Esophagus muscularis mucosa (tissue), 4 donors: ENCODE data around the gene ANGPT4. TPM values are rescaled to one million over a fixed set of nuclear protein-coding genes. Genes with fewer than 3 reads are reported as not detected.
"Not testable (repeated sequence)": the region's sequence is repeated elsewhere in the genome, so short reads cannot be mapped to it uniquely, and the experiment has no call there.

ENCODE experiments used
- DNase-seq: peaks from one replicate; pipeline ENCODE4 v3.0.0-alpha.2; 2017; ENCODE audit errors: extremely low spot score
- H3K27ac ChIP-seq, 4 donors: fragments of 200-600 bp; sonication (generic); replicated peaks in 1 of 4; 1 replicate in 3 of 4; 2 replicates in 1 of 4; pipeline ENCODE4 v1.5.1; 2016 to 2019; ENCODE audit warnings: mild to moderate bottlenecking in 1 of 4
- H3K27me3 ChIP-seq, 4 donors: fragments of 200-600 bp; sonication (generic); one replicate each; pipeline versions ENCODE4 v1.5.1 to v1.6.0; 2016 to 2019
- H3K36me3 ChIP-seq, 4 donors: fragments of 200-600 bp; sonication (generic); one replicate each; pipeline ENCODE4 v1.5.1; 2016 to 2019
- H3K4me1 ChIP-seq, 4 donors: fragments of 200-600 bp; sonication (generic); one replicate each; pipeline ENCODE4 v1.5.1; 2016 to 2019
- H3K4me3 ChIP-seq, 4 donors: fragments of 200-600 bp; sonication (generic); 1 replicate in 2 of 4; 2 replicates in 2 of 4; pipeline ENCODE4 v1.5.1; 2016 to 2019; ENCODE audit warnings: mild to moderate bottlenecking in 4 of 4, moderate library complexity in 1 of 4
- H3K9me3 ChIP-seq, 4 donors: fragments of 200-600 bp; sonication (generic); 1 replicate in 3 of 4; 2 replicates in 1 of 4; pipeline ENCODE4 v1.5.1; 2016 to 2019
- CTCF ChIP-seq, 3 experiments: fragments of 200-600 bp in 2 of 3; fragments of 450-650 bp in 1 of 3; sonication (generic) in 2 of 3; IDR thresholded peaks; one replicate each; pipeline ENCODE4 v1.5.1; 2017 to 2019; ENCODE audit warnings: antibody characterized with exemption in 3 of 3, mild to moderate bottlenecking in 2 of 3, moderate library complexity in 1 of 3
- EP300 ChIP-seq: sonication (generic); formaldehyde crosslinking; IDR thresholded peaks from one replicate; pipeline ENCODE4 v1.6.1; 2017; ENCODE audit warnings: antibody characterized with exemption
- POLR2A ChIP-seq: fragments of 450-650 bp; IDR thresholded peaks from one replicate; pipeline ENCODE4 v1.6.1; 2017; ENCODE audit warnings: antibody characterized with exemption, moderate library complexity, mild to moderate bottlenecking, low read depth
- POLR2AphosphoS5 ChIP-seq, 2 donors: sonication (generic); formaldehyde crosslinking; IDR thresholded peaks; one replicate each; pipeline ENCODE4 v1.6.1; 2017; ENCODE audit warnings: antibody characterized with exemption in 2 of 2
- WGBS: methylation state at CpG from one replicate; pipeline ENCODE4 v1.1.5; 2018; 5-methylcytosine and 5-hydroxymethylcytosine counted together
- intact Hi-C: fragments of 100-400 bp; cut with DNase I; formaldehyde crosslinking; loops from one replicate; pipeline ENCODE4 v1.15.1; 2023
- total RNA-seq, 4 donors: library from RNA; depleted of rRNA; stranded (reverse); fragments of >200 nt; gene quantifications; one replicate each; pipeline versions ENCODE4 v1.1.0 to v1.2.1, GENCODE V29; 2016

The ANGPT4 gene
- total RNA-seq, 4 donors from 2014 or later: under 0.01 to 0.46 (median 0.13) TPM; not detected in 1

- Histone ChIP-seq H3K36me3 (no peaks in the 10 kb centered on the region), H3K27ac (no peak overlapping the region), H3K9me3 (no peaks in the 10 kb centered on the region), H3K4me3 (no peak overlapping the region), H3K4me1 (peaks cover 17 to 29% (median 26%) of the 10 kb centered on the region in 4 donors), H3K27me3 (no peaks in the 10 kb centered on the region)
- 86% methylated on average over 3 of the region's 3 CpGs for WGBS
- intact Hi-C loops: loop anchor here (5.0 kb wide), 1 partner anchor 179 kb away; the partner anchor contains the start of gene SRXN1
- no peak for TF ChIP-seq CTCF (IDR thresholded peaks at IDR 0.05)
- TF ChIP-seq POLR2AphosphoS5 (IDR thresholded peaks at IDR 0.05): no peak
- TF ChIP-seq POLR2A: no peak
- TF ChIP-seq EP300: no peak
- DNase-seq: no peak
Measured at GRCh38 chr20:831251-831650, 84.9 kb downstream of the ANGPT4 start.

DNA sequence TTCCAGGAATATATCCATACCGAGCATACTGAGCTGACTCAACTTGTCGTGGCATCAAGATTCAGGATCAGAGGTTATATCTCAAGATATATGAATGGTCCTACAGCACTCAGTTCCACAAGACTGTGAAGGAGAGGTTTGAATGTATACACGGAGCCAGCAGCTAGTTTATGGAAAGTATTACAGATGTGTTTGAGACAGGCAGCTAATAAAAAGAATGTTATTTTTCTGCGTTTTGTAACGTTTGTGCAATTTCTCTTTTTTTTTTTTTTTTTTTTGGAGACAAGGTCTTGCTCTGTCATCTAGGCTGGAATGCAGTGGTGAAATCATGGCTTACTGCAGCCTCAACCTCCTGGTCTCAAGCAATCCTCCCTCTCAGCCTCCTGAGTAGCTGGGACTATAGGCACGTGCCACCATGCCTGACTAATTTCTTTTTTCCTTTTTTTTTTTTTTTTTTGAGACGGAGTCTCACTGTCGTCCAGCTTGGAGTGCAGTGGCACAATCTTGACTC is 86.1 kb downstream of the ANGPT4 start:
- TF ChIP-seq POLR2A: no peak
- TF ChIP-seq CTCF (IDR thresholded peaks at IDR 0.05): no peak
- TF ChIP-seq POLR2AphosphoS5 (IDR thresholded peaks at IDR 0.05): no peak
- TF ChIP-seq EP300: no peak
- Histone ChIP-seq H3K27ac (no peak overlapping the region), H3K9me3 (no peaks in the 10 kb centered on the region), H3K27me3 (no peaks in the 10 kb centered on the region), H3K4me1 (peaks cover 11 to 24% (median 21%) of the 10 kb centered on the region in 4 donors), H3K4me3 (no peak overlapping the region), H3K36me3 (no peaks in the 10 kb centered on the region)
- no peak for DNase-seq
- WGBS: 62% methylated on average over 8 of the region's 8 CpGs
- intact Hi-C loops: loop anchor here (5.0 kb wide), 1 partner anchor 178 kb away; the partner anchor contains the start of gene SRXN1

GRCh38 chr20:829551-829950 is 86.6 kb downstream of the ANGPT4 start:
- no peak for TF ChIP-seq EP300
- TF ChIP-seq POLR2AphosphoS5 (IDR thresholded peaks at IDR 0.05): no peak
- no peak for TF ChIP-seq CTCF (IDR thresholded peaks at IDR 0.05)
- TF ChIP-seq POLR2A: no peak
- WGBS: 90% methylated on average over 2 of the region's 2 CpGs
- intact Hi-C loops: no loop called here

DNA sequence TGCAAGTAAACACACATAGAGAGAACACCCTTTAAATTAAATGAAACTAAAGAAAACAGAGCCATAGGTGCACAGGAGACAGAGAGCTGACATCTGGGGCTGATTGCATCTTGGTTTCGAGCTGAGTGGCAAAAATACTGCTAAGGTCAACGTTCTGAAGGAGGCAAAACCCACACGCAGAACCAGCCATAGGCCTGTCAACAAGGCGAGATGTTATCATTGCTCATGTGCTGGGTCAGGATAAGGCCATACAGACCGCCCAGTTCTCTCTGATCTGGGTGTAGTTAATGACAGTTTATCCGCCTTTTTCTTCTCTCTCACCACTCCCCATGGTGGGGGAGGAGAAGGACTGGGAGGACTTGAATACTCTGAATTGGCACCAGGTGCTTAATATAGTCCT is 87.1 kb downstream of the ANGPT4 start:
- intact Hi-C loops: no loop called here
- H3K4me1 ChIP-seq: peaks cover under 1 to 15% (median 11%) of the 10 kb centered on the region in 4 donors
- H3K9me3 ChIP-seq: no peaks in the 10 kb centered on the region
- TF ChIP-seq CTCF (IDR thresholded peaks at IDR 0.05) (no peak), EP300 (no peak), POLR2AphosphoS5 (IDR thresholded peaks at IDR 0.05) (no peak), POLR2A (no peak)
- DNase-seq: no peak
- H3K36me3 ChIP-seq: no peaks in the 10 kb centered on the region
- H3K4me3 ChIP-seq: no peak overlapping the region
- no peaks in the 10 kb centered on the region for H3K27me3 ChIP-seq
- WGBS: 54% methylated on average over 6 of the region's 6 CpGs
- no peak overlapping the region for H3K27ac ChIP-seq

More at GRCh38 chr20:829551-829950, 86.6 kb downstream of the ANGPT4 start:
- no peak for DNase-seq
- Histone ChIP-seq H3K4me3 (no peak overlapping the region), H3K9me3 (no peaks in the 10 kb centered on the region), H3K36me3 (no peaks in the 10 kb centered on the region), H3K27ac (no peak overlapping the region), H3K27me3 (no peaks in the 10 kb centered on the region), H3K4me1 (peaks cover 6 to 20% (median 17%) of the 10 kb centered on the region in 4 donors)

GRCh38 chr20:827981-828380 is 88.2 kb downstream of the ANGPT4 start:
- H3K4me3 ChIP-seq, H3K27me3 ChIP-seq, H3K36me3 ChIP-seq, H3K27ac ChIP-seq, H3K4me1 ChIP-seq, H3K9me3 ChIP-seq, DNase-seq, intact Hi-C loops: not testable (repeated sequence)
- 88% methylated on average over 8 of the region's 8 CpGs for WGBS
